Loucy (cell line): ENCODE results near the gene NCF2.

Experiments
- H2AFZ ChIP-seq: fragments of 200-600 bp; sonication (generic); 2 replicates; pipeline ENCODE4 v1.6.0; 2016; ENCODE audit warnings: antibody characterized with exemption, mild to moderate bottlenecking, low read length, moderate library complexity
- H3F3A ChIP-seq: fragments of 200-600 bp; 2 replicates; pipeline ENCODE4 v1.6.0; 2016; ENCODE audit warnings: antibody characterized with exemption, low read depth, mild to moderate bottlenecking
- H3K27me3 ChIP-seq: fragments of 200-600 bp; sonication (generic); 2 replicates; pipeline ENCODE4 v1.6.1; 2014; ENCODE audit warnings: low read length, mild to moderate bottlenecking; ENCODE audit not compliant: insufficient read depth, poor library complexity, severe bottlenecking
- H3K36me3 ChIP-seq: fragments of 200-600 bp; sonication (generic); 2 replicates; pipeline ENCODE4 v1.6.1; 2016; ENCODE audit warnings: low read length; ENCODE audit not compliant: insufficient read depth
- H3K4me1 ChIP-seq: fragments of 200-600 bp; sonication (generic); 2 replicates; pipeline ENCODE4 v1.5.1; 2014; ENCODE audit warnings: low read length, mild to moderate bottlenecking; ENCODE audit not compliant: insufficient read depth, poor library complexity, severe bottlenecking
- H3K4me2 ChIP-seq: fragments of 200-600 bp; sonication (generic); 2 replicates; pipeline ENCODE4 v1.6.0; 2014; ENCODE audit warnings: antibody characterized with exemption, low read length, low read depth, mild to moderate bottlenecking; ENCODE audit not compliant: poor library complexity, severe bottlenecking
- H3K4me3 ChIP-seq: fragments of 200-600 bp; sonication (generic); 2 replicates; pipeline ENCODE4 v1.5.1; 2014; ENCODE audit warnings: low read length, mild to moderate bottlenecking, mixed read lengths; ENCODE audit not compliant: poor library complexity, severe bottlenecking
- H3K79me2 ChIP-seq: fragments of 200-600 bp; sonication (generic); 2 replicates; pipeline ENCODE4 v1.6.1; 2014; ENCODE audit warnings: low read length; ENCODE audit not compliant: insufficient read depth
- H3K9ac ChIP-seq: fragments of 200-600 bp; sonication (generic); 2 replicates; pipeline ENCODE4 v1.6.0; 2014; ENCODE audit warnings: mild to moderate bottlenecking, low read depth, low read length, moderate library complexity; ENCODE audit not compliant: poor library complexity, severe bottlenecking
- H3K9me2 ChIP-seq: fragments of 200-600 bp; sonication (generic); replicated peaks from 2 replicates; pipeline ENCODE4 v1.6.1; 2016; ENCODE audit warnings: low read depth, low read length, mixed read lengths
- H3K9me3 ChIP-seq: fragments of 200-600 bp; sonication (generic); 2 replicates; pipeline ENCODE4 v1.6.1; 2014; ENCODE audit warnings: mild to moderate bottlenecking, antibody characterized with exemption, low read length, low read depth; ENCODE audit not compliant: insufficient read depth
- H4K20me1 ChIP-seq: fragments of 200-600 bp; sonication (generic); 2 replicates; pipeline ENCODE4 v1.6.0; 2014; ENCODE audit warnings: antibody characterized with exemption, low read length, mild to moderate bottlenecking; ENCODE audit not compliant: insufficient read depth, poor library complexity, severe bottlenecking
- EZH2phosphoT487 ChIP-seq: fragments of 200-600 bp; IDR thresholded peaks from 2 replicates; pipeline ENCODE4 v1.6.1; 2018; ENCODE audit warnings: antibody characterized with exemption, mild to moderate bottlenecking, moderate library complexity, borderline replicate concordance
- TF ChIP-seq, protein P1 (sequence below): fragments of 200-600 bp; sonication (generic); conservative IDR thresholded peaks from 2 replicates; pipeline ENCODE4 v1.5.1; 2014; ENCODE audit warnings: mild to moderate bottlenecking, antibody characterized with exemption, low read length

Gene NCF2, protein sequence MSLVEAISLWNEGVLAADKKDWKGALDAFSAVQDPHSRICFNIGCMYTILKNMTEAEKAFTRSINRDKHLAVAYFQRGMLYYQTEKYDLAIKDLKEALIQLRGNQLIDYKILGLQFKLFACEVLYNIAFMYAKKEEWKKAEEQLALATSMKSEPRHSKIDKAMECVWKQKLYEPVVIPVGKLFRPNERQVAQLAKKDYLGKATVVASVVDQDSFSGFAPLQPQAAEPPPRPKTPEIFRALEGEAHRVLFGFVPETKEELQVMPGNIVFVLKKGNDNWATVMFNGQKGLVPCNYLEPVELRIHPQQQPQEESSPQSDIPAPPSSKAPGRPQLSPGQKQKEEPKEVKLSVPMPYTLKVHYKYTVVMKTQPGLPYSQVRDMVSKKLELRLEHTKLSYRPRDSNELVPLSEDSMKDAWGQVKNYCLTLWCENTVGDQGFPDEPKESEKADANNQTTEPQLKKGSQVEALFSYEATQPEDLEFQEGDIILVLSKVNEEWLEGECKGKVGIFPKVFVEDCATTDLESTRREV

DNA sequence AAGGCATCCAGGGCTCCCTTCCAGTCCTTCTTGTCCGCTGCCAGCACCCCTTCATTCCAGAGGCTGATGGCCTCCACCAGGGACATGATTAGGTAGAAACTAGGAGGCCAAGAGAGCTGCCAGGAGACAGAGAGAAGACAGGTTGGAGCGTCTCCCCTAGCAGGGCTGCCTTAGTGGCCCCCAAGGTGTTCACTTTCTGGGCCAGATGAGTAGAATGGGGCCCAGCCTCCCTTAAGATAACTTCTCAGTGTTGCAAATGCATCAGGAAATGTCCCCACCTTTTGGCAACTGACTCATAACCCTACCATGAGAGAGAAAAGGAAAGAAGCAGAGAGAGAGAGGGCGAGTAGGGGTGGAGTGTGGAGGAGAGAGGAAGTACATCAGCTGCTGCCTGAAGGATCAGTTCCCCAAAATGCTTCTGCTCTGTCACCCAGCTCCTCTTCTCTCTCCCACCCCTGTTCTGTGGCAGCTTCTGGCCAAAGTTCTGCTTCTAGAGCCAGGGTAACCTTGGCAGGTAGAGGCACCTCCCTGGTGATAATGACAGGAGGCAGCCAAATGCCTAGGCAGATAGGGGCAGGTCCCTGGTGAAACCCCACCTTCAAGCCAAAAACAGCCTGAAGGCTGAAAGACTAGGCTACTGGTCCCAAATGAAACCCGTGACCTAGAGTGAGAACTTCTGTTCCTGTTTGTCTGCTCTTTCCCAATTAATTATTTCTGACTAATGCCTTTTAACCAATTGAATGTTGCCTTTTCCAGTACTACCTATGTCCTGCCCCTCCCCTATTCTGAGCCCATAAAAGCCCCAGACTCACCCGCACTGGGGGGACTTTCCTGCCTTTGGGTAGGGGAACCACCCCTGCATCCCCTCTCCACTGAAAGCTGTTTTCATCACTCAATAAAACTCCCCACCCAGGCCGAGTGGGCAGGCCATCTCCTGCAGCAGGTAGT is at the start of gene NCF2:
Gene NCF2, minus strand, starts transcription at position 216 of the 948 bp plus-strand sequence. Its CDS starts 130 bp downstream, at position 86.
- TF ChIP-seq, protein P1, sequence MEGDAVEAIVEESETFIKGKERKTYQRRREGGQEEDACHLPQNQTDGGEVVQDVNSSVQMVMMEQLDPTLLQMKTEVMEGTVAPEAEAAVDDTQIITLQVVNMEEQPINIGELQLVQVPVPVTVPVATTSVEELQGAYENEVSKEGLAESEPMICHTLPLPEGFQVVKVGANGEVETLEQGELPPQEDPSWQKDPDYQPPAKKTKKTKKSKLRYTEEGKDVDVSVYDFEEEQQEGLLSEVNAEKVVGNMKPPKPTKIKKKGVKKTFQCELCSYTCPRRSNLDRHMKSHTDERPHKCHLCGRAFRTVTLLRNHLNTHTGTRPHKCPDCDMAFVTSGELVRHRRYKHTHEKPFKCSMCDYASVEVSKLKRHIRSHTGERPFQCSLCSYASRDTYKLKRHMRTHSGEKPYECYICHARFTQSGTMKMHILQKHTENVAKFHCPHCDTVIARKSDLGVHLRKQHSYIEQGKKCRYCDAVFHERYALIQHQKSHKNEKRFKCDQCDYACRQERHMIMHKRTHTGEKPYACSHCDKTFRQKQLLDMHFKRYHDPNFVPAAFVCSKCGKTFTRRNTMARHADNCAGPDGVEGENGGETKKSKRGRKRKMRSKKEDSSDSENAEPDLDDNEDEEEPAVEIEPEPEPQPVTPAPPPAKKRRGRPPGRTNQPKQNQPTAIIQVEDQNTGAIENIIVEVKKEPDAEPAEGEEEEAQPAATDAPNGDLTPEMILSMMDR: no peak
- TF ChIP-seq EZH2phosphoT487: no peak
- Histone ChIP-seq H3K9me2 (no peaks in the 10 kb centered on the region), H3K4me2 (peak within 1 kb of the TSS; percentile 27), H3K9ac (no peak within 1 kb of the TSS), H4K20me1 (no peaks in the 10 kb centered on the region), H3K4me3 (peak within 1 kb of the TSS; percentile 35), H3K4me1 (peaks cover 10% of the 10 kb centered on the region), H2AFZ (peak within 1 kb of the TSS; percentile 70), H3K27me3 (no peaks in the 10 kb centered on the region), H3K9me3 (no peaks in the 10 kb centered on the region), H3K79me2 (no peaks in the 10 kb centered on the region), H3K36me3 (no peaks in the 10 kb centered on the region), H3F3A (no peaks in the 10 kb centered on the region)

DNA sequence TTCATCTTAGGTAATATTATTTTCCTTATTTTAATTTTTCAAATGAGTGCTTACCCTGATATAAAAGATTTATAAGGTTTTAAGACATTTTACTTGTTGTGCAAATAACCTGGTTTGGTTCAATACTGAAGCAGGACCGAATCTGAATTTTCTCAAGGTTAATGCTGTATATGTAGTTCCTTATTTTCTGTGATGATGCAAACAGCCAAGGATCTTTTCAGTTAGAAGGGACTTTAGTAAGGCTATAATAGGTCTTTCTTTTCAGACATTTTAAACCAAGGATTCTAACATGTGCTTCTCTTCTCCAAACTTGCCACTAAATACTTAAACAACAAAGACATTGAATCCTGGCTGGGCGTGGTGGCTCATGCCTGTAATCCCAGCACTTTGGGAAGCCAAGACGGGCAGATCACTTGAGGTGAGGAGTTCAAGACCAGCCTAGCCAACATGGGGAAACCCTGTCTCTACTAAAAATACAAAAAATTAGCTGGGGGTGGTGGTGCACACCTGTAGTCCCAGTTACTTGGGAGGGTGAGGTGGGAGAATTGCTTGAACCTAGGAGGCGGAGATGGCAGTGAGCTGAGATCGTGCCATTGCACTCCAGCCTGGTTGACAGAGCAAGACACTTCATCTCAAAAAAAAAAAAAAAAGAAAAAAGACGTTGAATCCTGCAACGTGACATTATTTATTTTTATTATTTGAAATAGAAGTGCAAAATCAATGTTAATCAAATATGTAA is 48.6 kb upstream of the NCF2 start:
- no peak overlapping the region for H3K4me3 ChIP-seq
- H3K9me2 ChIP-seq: no peaks in the 10 kb centered on the region
- no peak overlapping the region for H3K9ac ChIP-seq
- H3F3A ChIP-seq: peaks cover 5% of the 10 kb centered on the region
- H3K36me3 ChIP-seq: no peaks in the 10 kb centered on the region
- no peak for TF ChIP-seq EZH2phosphoT487
- TF ChIP-seq, protein P1: no peak
- peaks cover 16% of the 10 kb centered on the region for H3K79me2 ChIP-seq
- no peaks in the 10 kb centered on the region for H3K9me3 ChIP-seq
- peaks cover 8% of the 10 kb centered on the region for H3K27me3 ChIP-seq
- peaks cover 7% of the 10 kb centered on the region for H4K20me1 ChIP-seq
- H3K4me2 ChIP-seq: no peak overlapping the region
- H3K4me1 ChIP-seq: peaks cover 14% of the 10 kb centered on the region
- no peak overlapping the region for H2AFZ ChIP-seq

DNA sequence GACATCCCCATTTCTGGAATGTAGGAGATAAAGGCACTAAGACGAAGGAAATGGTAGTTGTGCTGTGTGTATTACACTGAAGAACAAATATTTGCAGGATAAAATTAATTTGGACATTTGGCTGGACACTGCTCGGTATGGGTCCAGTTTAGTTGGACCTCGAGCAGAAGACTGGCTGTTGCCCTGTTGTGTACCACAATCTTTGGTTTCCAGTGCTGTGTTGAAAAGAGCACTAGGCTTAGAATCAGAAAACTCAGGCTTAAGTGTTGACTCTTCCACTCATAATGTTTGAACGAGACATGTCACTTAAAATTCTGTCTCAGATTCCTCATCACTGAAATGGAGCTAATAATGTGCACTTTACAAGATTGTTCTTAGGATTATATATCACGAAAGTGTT is 46.5 kb upstream of the NCF2 start:
- Histone ChIP-seq H3K4me2 (peak overlapping the region; percentile 87), H2AFZ (no peak overlapping the region), H3F3A (peaks cover 5% of the 10 kb centered on the region), H3K9me2 (no peaks in the 10 kb centered on the region), H4K20me1 (peaks cover 24% of the 10 kb centered on the region), H3K36me3 (no peaks in the 10 kb centered on the region), H3K79me2 (peaks cover 33% of the 10 kb centered on the region), H3K9me3 (no peaks in the 10 kb centered on the region), H3K9ac (peak overlapping the region; percentile 42), H3K4me1 (peaks cover 31% of the 10 kb centered on the region), H3K27me3 (peaks cover 8% of the 10 kb centered on the region), H3K4me3 (peak overlapping the region; percentile 84)
- TF ChIP-seq, protein P1: no peak
- TF ChIP-seq EZH2phosphoT487: no peak
